Measurements from ENCODE around the gene NLRP6. TPM values are rescaled to one million over a fixed set of nuclear protein-coding genes. Genes with fewer than 3 reads are reported as not detected.

NLRP6 gene
- total and polyA plus RNA-seq, 4 experiments from 2014 or later: 1.4 to 26.3 (median 18.4) TPM

- Mint-ChIP-seq H3K9me3 (no peaks in the 10 kb centered on the region), H3K36me3 (peaks cover 10 to 32% of the 10 kb centered on the region in 2 donors), H3K4me3 (peak overlapping the region; percentile 88 to 99 (median 98)), H3K27ac (peak overlapping the region; percentile 95 to 100 (median 98)), H3K4me1 (peaks cover 16 to 57% (median 36%) of the 10 kb centered on the region in 4 donors), H3K27me3 (no peaks in the 10 kb centered on the region)
- no peaks in the 10 kb centered on the region for H3K27me3 ChIP-seq (ENCODE audit: insufficient read depth, low read length)
- peak overlapping the region; percentile 96 for H3K27ac ChIP-seq (ENCODE audit: low read depth, low read length)
- H3K4me1 ChIP-seq (ENCODE audit: insufficient read depth, low read length): peaks cover 39% of the 10 kb centered on the region
- ChIA-PET CTCF (ENCODE audit: partially characterized antibody) (interaction anchor here (0.6 to 3.2 kb wide), 8 partner anchors 17 to 164 kb away, joined by 3 to 28 read pairs (median 4); partner anchors contain the start of genes BET1L and IFITM2), POLR2A (ENCODE audit: partially characterized antibody) (interaction anchor here (0.6 to 14.3 kb wide), 23 partner anchors 7 to 555 kb away, joined by 3 to 549 read pairs (median 26); partner anchors contain the start of genes BET1L, IFITM1, IFITM2 and IFITM5)
- peak in 4 of 5 donors; percentile 66 to 79 (median 73) for DNase-seq
- peaks cover 6% of the 10 kb centered on the region for H3K36me3 ChIP-seq (ENCODE audit: insufficient read depth, low read length)
- H3K9me3 ChIP-seq (ENCODE audit: control insufficient read depth in 1 of 2, low read length in 2 of 2): no peaks in the 10 kb centered on the region
- intact Hi-C loops (cut with micrococcal nuclease): loop anchor here (1.0 to 5.0 kb wide), 3 partner anchors 19 to 51 kb away; partner anchors contain the start of genes PSMD13 and SIRT3
- peak overlapping the region; percentile 83 to 95 for H3K4me3 ChIP-seq (ENCODE audit: low read length in 2 of 2)
Observed at GRCh38 chr11:287821-288477, 9.7 kb downstream of the NLRP6 start.

GRCh38 chr11:288478-289397 lies 10.5 kb downstream of the NLRP6 start, which contains the start of gene PGGHG:
Gene PGGHG, plus strand, starts transcription at chr11:289126. Its CDS starts 691 bp downstream, at chr11:289817.
- intact Hi-C loops (cut with micrococcal nuclease): loop anchor here (2.0 to 5.0 kb wide), 2 partner anchors 20 to 51 kb away; partner anchors contain the start of genes PSMD13 and SIRT3
- Histone ChIP-seq H3K27ac (ENCODE audit: low read depth, low read length) (peak within 1 kb of the TSS; percentile 96), H3K4me1 (ENCODE audit: insufficient read depth, low read length) (peaks cover 37% of the 10 kb centered on the region), H3K27me3 (ENCODE audit: insufficient read depth, low read length) (no peaks in the 10 kb centered on the region), H3K4me3 (ENCODE audit: low read length in 2 of 2) (peak within 1 kb of the TSS; percentile 83 to 95), H3K36me3 (ENCODE audit: insufficient read depth, low read length) (peaks cover 8% of the 10 kb centered on the region), H3K9me3 (ENCODE audit: control insufficient read depth in 1 of 2, low read length in 2 of 2) (no peaks in the 10 kb centered on the region)
- ChIA-PET CTCF (ENCODE audit: partially characterized antibody) (interaction anchor here (0.6 to 3.2 kb wide), 9 partner anchors 16 to 160 kb away, joined by 3 to 28 read pairs (median 4); partner anchors contain the start of gene IFITM2), POLR2A (ENCODE audit: partially characterized antibody) (interaction anchor here (1.0 to 14.3 kb wide), 22 partner anchors 8 to 520 kb away, joined by 3 to 549 read pairs (median 26); partner anchors contain the start of genes BET1L, IFITM1, IFITM2 and IFITM5)
- H3K36me3 Mint-ChIP-seq: peaks cover 4 to 27% of the 10 kb centered on the region in 2 donors
- no peaks in the 10 kb centered on the region for H3K27me3 Mint-ChIP-seq
- no peaks in the 10 kb centered on the region for H3K9me3 Mint-ChIP-seq
- H3K4me3 Mint-ChIP-seq: peak within 1 kb of the TSS; percentile 88 to 99 (median 98)
- H3K27ac Mint-ChIP-seq: peak within 1 kb of the TSS; percentile 95 to 100 (median 98)
- DNase-seq: peak in 3 of 5 donors; percentile 49 to 60 (median 51)
- peaks cover 12 to 49% (median 30%) of the 10 kb centered on the region in 4 donors for H3K4me1 Mint-ChIP-seq

- intact Hi-C loops (cut with micrococcal nuclease): loop anchor here (2.0 to 5.0 kb wide), 2 partner anchors 19 to 52 kb away; partner anchors contain the start of genes PSMD13 and SIRT3
- Mint-ChIP-seq H3K27me3 (no peaks in the 10 kb centered on the region), H3K4me3 (peak overlapping the region; percentile 63 to 82 (median 76)), H3K27ac (peak overlapping the region; percentile 79 to 94 (median 89)), H3K4me1 (peaks cover 11 to 47% (median 28%) of the 10 kb centered on the region in 4 donors), H3K9me3 (no peaks in the 10 kb centered on the region), H3K36me3 (peaks cover 4 to 28% of the 10 kb centered on the region in 2 donors)
- Histone ChIP-seq H3K4me3 (ENCODE audit: low read length in 2 of 2) (no peak overlapping the region), H3K36me3 (ENCODE audit: insufficient read depth, low read length) (peaks cover 8% of the 10 kb centered on the region), H3K27ac (ENCODE audit: low read depth, low read length) (peak overlapping the region; percentile 55), H3K9me3 (ENCODE audit: control insufficient read depth in 1 of 2, low read length in 2 of 2) (no peaks in the 10 kb centered on the region), H3K4me1 (ENCODE audit: insufficient read depth, low read length) (peaks cover 33% of the 10 kb centered on the region), H3K27me3 (ENCODE audit: insufficient read depth, low read length) (no peaks in the 10 kb centered on the region)
- ChIA-PET POLR2A (ENCODE audit: partially characterized antibody) (interaction anchor here (1.0 to 14.3 kb wide), 17 partner anchors 9 to 520 kb away, joined by 4 to 549 read pairs (median 27); partner anchors contain the start of genes BET1L, IFITM2, IFITM5 and NLRP6), CTCF (ENCODE audit: partially characterized antibody) (interaction anchor here (0.8 to 3.1 kb wide), 4 partner anchors 27 to 159 kb away, joined by 3 to 12 read pairs (median 4); no protein-coding TSS in a partner anchor)
- peak in 3 of 5 donors; percentile 51 to 66 (median 52) for DNase-seq
Observed at GRCh38 chr11:289398-289711, 11.1 kb downstream of the NLRP6 start.

- H3K9me3 ChIP-seq (ENCODE audit: control insufficient read depth in 1 of 2, low read length in 2 of 2): no peaks in the 10 kb centered on the region
- intact Hi-C loops (cut with micrococcal nuclease): loop anchor here (2.0 to 5.0 kb wide), 2 partner anchors 19 to 53 kb away; partner anchors contain the start of genes PSMD13 and SIRT3
- Mint-ChIP-seq H3K9me3 (no peaks in the 10 kb centered on the region), H3K36me3 (peaks cover 4 to 33% of the 10 kb centered on the region in 2 donors), H3K4me3 (peak overlapping the region; percentile 66 to 82 (median 78)), H3K4me1 (peaks cover 11 to 47% (median 28%) of the 10 kb centered on the region in 4 donors), H3K27ac (peak overlapping the region; percentile 85 to 94 (median 89)), H3K27me3 (no peaks in the 10 kb centered on the region)
- H3K27me3 ChIP-seq (ENCODE audit: insufficient read depth, low read length): no peaks in the 10 kb centered on the region
- no peak overlapping the region for H3K4me3 ChIP-seq (ENCODE audit: low read length in 2 of 2)
- H3K4me1 ChIP-seq (ENCODE audit: insufficient read depth, low read length): peaks cover 33% of the 10 kb centered on the region
- DNase-seq: peak in 1 of 5 donors; percentile 46
- peaks cover 8% of the 10 kb centered on the region for H3K36me3 ChIP-seq (ENCODE audit: insufficient read depth, low read length)
- ChIA-PET POLR2A (ENCODE audit: partially characterized antibody) (interaction anchor here (1.0 to 14.3 kb wide), 18 partner anchors 9 to 159 kb away, joined by 3 to 549 read pairs (median 26); partner anchors contain the start of genes ANO9, BET1L, IFITM2 and IFITM5), CTCF (ENCODE audit: partially characterized antibody) (interaction anchor here (0.8 to 3.1 kb wide), 5 partner anchors 15 to 159 kb away, joined by 3 to 12 read pairs (median 4); no protein-coding TSS in a partner anchor)
- peak overlapping the region; percentile 55 for H3K27ac ChIP-seq (ENCODE audit: low read depth, low read length)
Observed at GRCh38 chr11:289712-290620, 11.8 kb downstream of the NLRP6 start.

- peak overlapping the region in 6 of 7 donors; percentile 42 to 89 (median 67) for H3K27ac Mint-ChIP-seq
- no peak overlapping the region for H3K4me3 ChIP-seq (ENCODE audit: low read length in 2 of 2)
- H3K27ac ChIP-seq (ENCODE audit: low read depth, low read length): peak overlapping the region; percentile 55
- ChIA-PET CTCF (ENCODE audit: partially characterized antibody) (interaction anchor here (0.8 to 3.1 kb wide), 3 partner anchors 14 to 40 kb away, joined by 4 to 12 read pairs (median 5); no protein-coding TSS in a partner anchor), POLR2A (ENCODE audit: partially characterized antibody) (interaction anchor here (1.0 to 14.3 kb wide), 13 partner anchors 10 to 158 kb away, joined by 3 to 549 read pairs (median 31); partner anchors contain the start of genes ANO9, BET1L, IFITM2 and NLRP6)
- DNase-seq: peak in 1 of 5 donors; percentile 40
- H3K4me3 Mint-ChIP-seq: peak overlapping the region in 4 of 8 donors; percentile 4 to 76 (median 34)
- H3K36me3 ChIP-seq (ENCODE audit: insufficient read depth, low read length): peaks cover 8% of the 10 kb centered on the region
- peaks cover 11 to 44% (median 25%) of the 10 kb centered on the region in 4 donors for H3K4me1 Mint-ChIP-seq
- peaks cover 0 to 1% (median 0%) of the 10 kb centered on the region in 8 donors for H3K9me3 Mint-ChIP-seq
- intact Hi-C loops (cut with micrococcal nuclease): no loop called here
- no peaks in the 10 kb centered on the region for H3K9me3 ChIP-seq (ENCODE audit: control insufficient read depth in 1 of 2, low read length in 2 of 2)
- H3K36me3 Mint-ChIP-seq: peaks cover 4 to 34% of the 10 kb centered on the region in 2 donors
- H3K4me1 ChIP-seq (ENCODE audit: insufficient read depth, low read length): peaks cover 30% of the 10 kb centered on the region
- H3K27me3 Mint-ChIP-seq: no peaks in the 10 kb centered on the region
- no peaks in the 10 kb centered on the region for H3K27me3 ChIP-seq (ENCODE audit: insufficient read depth, low read length)
Observed at GRCh38 chr11:290621-291231, 12.5 kb downstream of the NLRP6 start.

Data from CD4-positive, alpha-beta memory T cell (primary cell).